Stimulated activated CD4-positive, alpha-beta T cell treated with anti-CD3 and anti-CD28 coated beads, Interleukin-1b, Interleukin-23, amount 100 ng/mL, for 1 hour (primary cell): Measurements from ENCODE around the gene PPM1A.
"Not testable (repeated sequence)": the region's sequence is repeated elsewhere in the genome, so short reads cannot be mapped to it uniquely, and the experiment has no call there.

Source experiments
- DNase-seq, 2 donors: peaks; one replicate each; pipeline ENCODE4 v3.0.0-alpha.2; 2020; ENCODE audit warnings: low read depth in 2 of 2

PPM1A gene

DNA sequence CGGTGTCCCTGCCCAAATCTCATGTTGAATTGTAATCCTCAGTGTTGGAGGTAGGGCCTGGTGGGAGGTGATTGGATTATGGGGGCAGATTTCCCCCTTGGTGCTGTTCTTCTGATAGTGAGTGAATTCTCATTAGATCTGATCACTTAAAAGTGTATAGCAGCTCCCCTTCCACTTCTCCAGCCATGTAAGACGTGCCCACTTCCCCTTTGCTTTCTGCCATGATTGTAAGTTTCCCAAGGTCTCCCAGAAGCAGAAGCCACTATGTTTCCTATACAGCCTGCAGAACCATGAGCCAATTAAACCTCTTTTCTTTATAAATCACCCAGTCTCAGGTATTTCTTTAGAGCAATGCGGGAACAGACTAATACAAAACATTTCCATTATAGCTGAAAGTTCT lies 71.8 kb downstream of the PPM1A start:
- DNase-seq, result not testable (repeated sequence)

DNA sequence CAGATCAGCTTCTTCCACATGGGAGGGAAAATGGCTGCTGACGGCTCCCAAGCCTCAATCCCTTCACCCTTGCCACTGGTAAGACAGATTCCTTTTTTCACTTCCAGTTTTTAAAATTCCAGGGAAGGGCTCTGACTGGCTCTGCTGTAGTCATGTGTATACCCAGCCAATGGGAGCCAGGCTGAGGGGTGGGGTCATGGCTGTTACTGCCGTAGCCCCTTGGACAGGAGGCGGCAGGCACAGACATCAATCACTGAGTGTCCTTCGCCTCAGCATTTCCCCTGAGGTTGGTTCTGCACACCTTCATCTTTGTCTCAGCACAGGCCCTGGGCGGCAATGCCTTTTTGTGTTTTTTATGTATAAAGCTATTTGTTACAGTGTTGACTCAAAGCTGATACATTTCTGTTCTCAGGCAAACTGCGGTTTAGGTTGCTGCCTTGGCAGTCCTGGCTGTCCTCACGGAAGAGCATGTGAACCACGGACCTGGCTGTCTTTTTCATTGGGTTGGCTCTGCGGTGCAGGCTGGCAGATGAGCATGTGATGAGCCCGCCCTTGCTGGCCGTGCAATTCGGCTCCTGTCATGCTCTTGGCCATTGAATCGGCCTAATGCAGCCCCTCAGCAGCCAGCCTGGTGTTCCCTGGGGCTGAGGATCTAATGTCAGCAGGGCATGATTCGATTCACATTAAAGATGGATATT lies 74.3 kb downstream of the PPM1A start:
- no peak for DNase-seq

DNA sequence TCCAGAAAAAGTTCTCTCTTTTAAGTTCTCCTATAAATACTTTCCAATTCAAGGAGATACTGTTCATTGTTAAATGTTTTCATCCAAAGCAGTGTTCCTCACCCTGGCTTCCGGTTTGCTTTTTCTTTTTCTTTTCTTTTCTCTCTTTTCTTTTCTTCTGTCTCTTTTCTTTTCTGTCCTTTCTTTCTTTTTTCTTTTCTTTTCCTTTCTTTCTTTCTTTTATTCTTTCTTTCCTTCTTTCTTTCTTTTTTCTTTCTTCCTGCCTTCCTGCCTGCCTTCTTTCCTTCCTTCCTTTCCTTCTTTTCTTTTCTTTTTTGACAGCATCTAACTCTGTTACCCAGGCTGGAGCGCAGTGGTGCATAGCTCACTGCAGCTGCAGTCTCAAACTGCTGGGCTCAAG lies 75.8 kb downstream of the PPM1A start:
- DNase-seq, result no peak

DNA sequence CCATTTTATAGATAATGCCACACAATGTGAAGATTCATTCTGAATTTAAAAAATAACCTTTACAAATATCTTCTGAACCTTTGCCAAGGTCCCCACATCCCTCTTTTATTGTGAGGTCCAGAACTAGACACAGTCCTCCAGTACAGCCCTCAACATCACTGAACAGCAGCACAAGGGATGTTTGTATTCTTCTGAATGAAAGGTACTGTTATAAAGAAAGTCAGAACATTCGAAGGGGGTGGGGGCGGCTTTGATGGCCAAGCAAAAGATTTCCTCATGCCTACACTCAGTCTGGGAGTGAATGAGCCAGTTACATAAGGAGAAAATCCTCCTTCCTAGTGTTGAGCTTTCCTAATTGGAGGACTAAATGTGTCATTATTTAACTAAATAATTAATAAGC lies 77.3 kb downstream of the PPM1A start:
- no peak for DNase-seq

DNA sequence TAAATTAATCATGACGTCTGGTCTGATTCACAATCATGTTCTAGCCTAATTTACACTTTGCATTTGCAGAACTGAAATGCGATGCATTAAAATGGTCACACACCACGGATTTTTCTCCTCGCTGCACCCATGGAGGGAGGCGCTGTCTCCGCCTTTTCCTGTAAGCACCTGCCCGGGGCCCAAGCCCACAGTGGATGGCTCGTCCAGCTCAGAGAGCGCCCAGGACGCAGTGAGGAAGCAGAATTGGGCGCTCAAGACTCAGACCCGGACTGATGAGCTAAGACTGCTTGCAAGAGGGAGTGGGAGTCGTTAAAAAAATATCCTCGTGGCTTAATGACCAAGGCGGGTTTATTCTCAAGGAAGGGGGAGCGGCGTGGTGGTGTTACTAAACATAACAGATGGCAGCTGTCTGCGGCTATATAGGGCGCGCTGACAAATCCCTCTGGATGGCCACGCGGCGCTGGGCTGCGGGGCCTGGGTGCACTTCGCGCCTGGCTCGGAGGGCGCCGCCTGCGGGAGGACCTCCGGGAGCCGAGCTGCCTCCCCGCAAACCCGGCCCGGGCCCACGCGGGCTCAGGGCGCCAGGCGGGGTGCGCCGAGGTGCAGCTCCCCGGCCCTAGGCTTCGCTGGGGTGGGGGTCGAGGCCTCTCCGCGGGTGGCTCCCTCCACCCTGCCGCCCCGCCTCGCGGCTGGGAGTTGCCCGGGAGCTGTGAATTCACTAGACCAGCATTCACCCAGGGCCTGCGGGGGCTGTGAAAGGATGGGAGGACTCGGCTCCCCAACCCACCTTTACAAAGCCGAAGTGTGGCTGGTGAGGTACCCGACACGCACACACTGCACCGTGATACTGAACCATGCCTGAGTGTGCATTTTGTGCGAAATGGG lies 78.7 kb downstream of the PPM1A start:
- DNase-seq, result peak in 1 of 2 donors; percentile 0

- no peak for DNase-seq
Observed at GRCh38 chr14:60328583-60328982, 79.6 kb downstream of the PPM1A start.

GRCh38 chr14:60329274-60329673 lies 80.3 kb downstream of the PPM1A start:
- no peak for DNase-seq

DNA sequence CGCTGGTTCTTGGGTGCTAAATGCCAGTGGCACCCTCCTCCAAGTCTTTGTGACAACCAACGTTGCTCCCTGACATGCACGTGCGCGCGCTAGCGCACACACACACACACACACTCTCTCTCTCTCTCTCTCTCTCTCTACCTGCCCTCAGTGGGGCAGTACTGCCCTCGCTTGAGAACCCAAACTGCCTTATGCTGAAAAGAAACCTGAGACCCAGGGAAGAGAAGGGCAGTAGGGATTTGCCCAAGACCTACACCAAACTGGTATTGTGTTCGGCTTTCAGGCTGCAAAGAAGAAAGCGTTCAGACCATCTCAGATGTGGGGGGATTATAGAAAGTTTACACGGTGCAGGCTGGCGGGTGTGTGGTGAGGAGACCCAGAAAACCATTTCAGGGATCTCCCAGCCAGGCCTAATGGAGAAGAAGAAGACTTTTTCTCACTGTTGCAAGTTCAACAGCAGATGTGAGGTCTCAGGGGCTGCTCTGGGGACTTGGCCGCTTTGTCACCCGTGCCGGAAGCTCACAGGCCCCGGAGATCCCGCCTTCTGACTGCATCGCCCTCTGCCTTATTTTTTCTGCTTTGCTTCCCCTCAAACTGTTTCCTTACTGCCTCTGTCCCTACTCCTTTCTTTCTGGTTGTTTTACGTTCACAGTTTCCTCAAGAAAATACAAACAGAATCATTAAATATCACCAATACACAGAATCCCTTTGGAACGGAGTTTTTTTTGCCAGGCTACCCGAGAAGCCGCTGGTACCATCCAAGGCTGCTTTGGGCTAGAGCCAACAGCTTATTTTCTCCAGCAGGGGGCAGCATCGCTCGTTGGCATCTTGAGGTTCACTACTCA lies 82.4 kb downstream of the PPM1A start:
- peak; percentile 50 to 65 for DNase-seq

DNA sequence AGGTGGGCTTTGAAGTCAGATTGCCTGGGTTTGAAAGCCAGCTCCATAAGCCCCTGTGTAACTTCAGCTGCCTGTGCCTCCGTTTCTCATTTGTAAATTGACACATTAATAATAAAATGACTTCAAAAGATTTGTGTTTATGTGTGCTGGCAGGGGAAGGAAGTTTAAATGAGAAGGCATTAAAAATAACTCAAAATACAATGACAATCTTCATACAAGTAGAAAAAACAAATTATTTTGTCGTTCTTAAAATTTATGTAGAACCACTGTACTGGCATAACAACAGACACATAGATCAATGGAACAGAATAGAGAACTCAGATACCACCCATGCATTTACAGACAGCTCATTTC lies 83.0 kb downstream of the PPM1A start:
- DNase-seq, result no peak

GRCh38 chr14:60332869-60333268 lies 83.8 kb downstream of the PPM1A start:
- DNase-seq, result no peak

GRCh38 chr14:60339571-60339970 lies 90.5 kb downstream of the PPM1A start:
- DNase-seq, result no peak

DNA sequence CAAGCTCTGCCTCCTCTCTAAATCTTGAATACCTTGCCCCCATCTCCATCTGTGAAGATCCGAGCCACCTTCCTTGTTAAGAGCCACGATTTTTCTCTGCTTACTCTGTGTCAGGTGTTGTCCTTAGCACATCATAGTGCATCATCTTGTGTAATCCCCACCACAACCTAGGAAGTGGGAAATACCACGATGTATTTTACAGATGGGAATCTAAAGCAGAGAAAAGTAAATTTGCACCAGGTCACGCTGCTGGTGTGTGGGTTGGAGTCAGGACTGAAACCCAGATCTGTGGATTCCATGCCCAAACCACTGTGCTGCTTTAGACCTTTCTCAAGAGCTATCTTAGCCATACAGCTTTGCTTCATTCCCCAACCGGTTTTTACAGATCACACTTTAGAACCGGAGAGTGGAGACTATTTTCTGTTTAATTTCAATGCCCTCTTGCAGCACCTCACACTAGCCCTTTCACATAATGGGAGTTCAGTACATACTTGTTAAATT lies 94.6 kb downstream of the PPM1A start:
- DNase-seq, result no peak

- DNase-seq, result no peak
Observed at GRCh38 chr14:60344751-60345150, 95.7 kb downstream of the PPM1A start.

DNA sequence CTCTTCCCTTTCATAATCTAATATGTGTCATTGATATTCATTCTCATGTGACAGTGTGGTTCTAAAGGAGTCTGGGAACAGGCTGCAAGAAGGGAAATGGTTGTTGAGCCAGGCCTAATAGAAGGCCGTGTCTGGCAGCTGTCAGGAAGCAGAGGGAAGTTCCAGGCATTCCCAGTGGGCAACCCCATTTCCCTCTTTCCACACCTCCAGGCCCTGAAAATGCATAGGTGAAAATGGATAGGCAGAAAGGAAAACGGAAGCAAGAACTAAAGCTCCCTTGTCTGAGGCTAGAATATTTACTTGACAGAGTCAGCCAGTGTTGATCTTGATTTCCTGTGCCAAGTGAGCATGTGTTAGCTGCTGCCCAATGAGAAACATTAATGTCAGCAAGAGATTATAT lies 97.7 kb downstream of the PPM1A start:
- DNase-seq, result no peak

- no peak for DNase-seq
Observed at GRCh38 chr14:60348211-60348610, 99.2 kb downstream of the PPM1A start.
